ENCODE measurements around the gene SCN1A.

The SCN1A gene

DNA sequence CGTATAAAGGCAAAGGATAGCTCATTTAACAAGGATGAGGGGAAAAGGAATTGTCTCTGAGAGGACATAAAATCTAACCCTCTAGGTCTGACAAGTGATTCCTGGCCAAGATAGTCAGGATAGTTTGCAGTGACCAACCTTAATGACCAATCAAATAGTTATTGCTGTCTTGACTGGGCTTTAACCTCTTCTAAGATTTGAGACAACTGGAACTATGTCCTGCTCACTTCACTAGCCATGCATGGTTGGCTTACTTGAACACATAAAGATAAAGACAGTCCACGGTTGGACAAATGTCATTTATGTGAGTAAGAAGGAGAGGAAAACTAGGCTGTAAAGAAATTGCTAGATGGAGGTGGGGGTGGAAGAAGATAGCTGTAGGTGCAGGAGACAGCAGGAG is 53.8 kb downstream of the SCN1A start:
- TF ChIP-seq TAF1 (IDR thresholded peaks at IDR 0.05; ENCODE audit: borderline replicate concordance, low read depth, low read length) (no peak), POLR2A (IDR thresholded peaks at IDR 0.05; ENCODE audit: low read depth, low read length) (no peak), POLR2AphosphoS5 (IDR thresholded peaks at IDR 0.05; ENCODE audit: low read depth, low read length) (no peak)
- no peak for DNase-seq (ENCODE audit: insufficient read length)
- FAIRE-seq: no peak

DNA sequence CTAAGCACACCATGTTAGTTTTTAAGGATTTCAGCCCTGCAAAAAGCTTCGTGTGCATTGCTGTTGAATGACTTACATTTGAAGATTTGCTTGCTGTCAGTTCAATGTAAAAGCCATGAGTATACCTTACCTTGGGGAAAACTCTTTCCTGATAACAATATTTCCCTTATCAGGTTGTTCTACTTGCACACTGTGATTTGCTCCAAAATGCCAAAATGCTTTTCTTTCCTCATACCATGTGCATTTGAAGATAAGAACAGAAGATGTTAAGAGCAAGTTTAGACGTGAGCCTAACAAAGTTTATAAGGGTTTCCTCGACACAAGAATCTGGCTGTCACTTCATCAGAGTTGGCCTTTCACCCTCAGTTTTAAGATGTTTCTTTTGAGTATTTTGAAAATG is 57.6 kb downstream of the SCN1A start:
- FAIRE-seq (no peak), DNase-seq (ENCODE audit: insufficient read length) (no peak)
- TF ChIP-seq POLR2AphosphoS5 (IDR thresholded peaks at IDR 0.05; ENCODE audit: low read depth, low read length) (no peak), POLR2A (IDR thresholded peaks at IDR 0.05; ENCODE audit: low read depth, low read length) (no peak), TAF1 (IDR thresholded peaks at IDR 0.05; ENCODE audit: borderline replicate concordance, low read depth, low read length) (no peak)

DNA sequence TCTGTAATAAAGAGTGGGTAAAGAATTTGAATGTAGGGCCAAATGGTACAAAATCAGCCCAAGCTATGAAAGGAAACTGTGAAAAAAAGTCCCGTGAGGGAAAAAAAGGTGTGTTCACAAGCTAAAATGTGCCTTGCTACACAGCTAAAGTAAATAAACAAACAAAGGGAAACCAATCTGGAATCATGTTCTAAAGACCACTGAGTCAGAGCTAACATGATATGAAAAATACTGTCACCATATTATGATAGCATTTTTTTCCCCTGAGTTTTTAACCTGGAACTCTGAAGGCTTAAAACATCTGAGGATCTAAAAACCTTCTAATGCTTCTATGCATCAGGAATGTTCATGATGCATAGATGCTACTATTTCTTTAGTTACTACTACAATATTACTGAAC is 58.8 kb downstream of the SCN1A start:
- no peak for TF ChIP-seq TAF1 (IDR thresholded peaks at IDR 0.05; ENCODE audit: borderline replicate concordance, low read depth, low read length)
- no peak for TF ChIP-seq POLR2AphosphoS5 (IDR thresholded peaks at IDR 0.05; ENCODE audit: low read depth, low read length)
- TF ChIP-seq POLR2A (IDR thresholded peaks at IDR 0.05; ENCODE audit: low read depth, low read length): no peak
- FAIRE-seq: no peak
- no peak for DNase-seq (ENCODE audit: insufficient read length)

DNA sequence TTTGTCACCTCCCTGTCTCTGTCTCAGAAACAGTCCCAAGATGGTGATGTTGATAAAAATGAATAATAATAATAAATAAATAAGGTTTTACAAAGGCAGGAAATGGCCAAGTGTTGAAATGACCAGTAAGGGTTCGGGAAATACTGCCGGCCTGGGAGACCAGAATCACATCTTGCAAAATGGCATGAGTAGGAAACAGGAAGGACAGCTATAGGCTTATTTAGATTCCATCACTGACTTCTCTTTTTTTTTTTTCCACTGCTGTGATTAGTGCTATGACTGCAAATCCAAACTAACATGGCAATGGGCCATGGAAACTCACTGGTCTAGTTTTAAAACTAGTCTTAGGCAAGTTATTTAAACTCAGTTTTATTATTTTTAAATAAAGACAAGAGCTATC is 60.6 kb downstream of the SCN1A start:
- DNase-seq (ENCODE audit: insufficient read length) (no peak), FAIRE-seq (no peak)
- TF ChIP-seq POLR2A (IDR thresholded peaks at IDR 0.05; ENCODE audit: low read depth, low read length): no peak
- TF ChIP-seq TAF1 (IDR thresholded peaks at IDR 0.05; ENCODE audit: borderline replicate concordance, low read depth, low read length): no peak
- no peak for TF ChIP-seq POLR2AphosphoS5 (IDR thresholded peaks at IDR 0.05; ENCODE audit: low read depth, low read length)

DNA sequence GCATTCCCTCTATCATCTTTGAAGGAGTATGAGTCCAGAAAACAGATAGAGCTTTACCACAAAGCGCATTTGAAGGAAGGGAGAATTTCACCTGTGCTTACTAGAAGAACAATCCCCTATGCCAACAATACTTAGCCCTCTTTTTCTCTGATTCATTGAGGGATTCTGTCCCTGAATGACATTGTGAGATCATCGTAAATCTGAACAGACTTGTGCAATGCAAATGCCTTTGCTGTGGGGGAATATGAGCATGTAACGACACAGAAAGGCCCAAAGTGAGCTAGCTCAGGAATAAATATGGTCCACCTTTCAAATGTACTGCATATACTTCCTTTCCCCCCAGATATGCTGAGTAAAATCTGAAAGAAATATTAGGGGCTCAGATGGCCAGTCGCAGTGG is 67.6 kb downstream of the SCN1A start:
- DNase-seq (ENCODE audit: insufficient read length): no peak
- no peak for TF ChIP-seq TAF1 (IDR thresholded peaks at IDR 0.05; ENCODE audit: borderline replicate concordance, low read depth, low read length)
- no peak for TF ChIP-seq POLR2A (IDR thresholded peaks at IDR 0.05; ENCODE audit: low read depth, low read length)
- TF ChIP-seq POLR2AphosphoS5 (IDR thresholded peaks at IDR 0.05; ENCODE audit: low read depth, low read length): no peak
- FAIRE-seq: no peak

DNA sequence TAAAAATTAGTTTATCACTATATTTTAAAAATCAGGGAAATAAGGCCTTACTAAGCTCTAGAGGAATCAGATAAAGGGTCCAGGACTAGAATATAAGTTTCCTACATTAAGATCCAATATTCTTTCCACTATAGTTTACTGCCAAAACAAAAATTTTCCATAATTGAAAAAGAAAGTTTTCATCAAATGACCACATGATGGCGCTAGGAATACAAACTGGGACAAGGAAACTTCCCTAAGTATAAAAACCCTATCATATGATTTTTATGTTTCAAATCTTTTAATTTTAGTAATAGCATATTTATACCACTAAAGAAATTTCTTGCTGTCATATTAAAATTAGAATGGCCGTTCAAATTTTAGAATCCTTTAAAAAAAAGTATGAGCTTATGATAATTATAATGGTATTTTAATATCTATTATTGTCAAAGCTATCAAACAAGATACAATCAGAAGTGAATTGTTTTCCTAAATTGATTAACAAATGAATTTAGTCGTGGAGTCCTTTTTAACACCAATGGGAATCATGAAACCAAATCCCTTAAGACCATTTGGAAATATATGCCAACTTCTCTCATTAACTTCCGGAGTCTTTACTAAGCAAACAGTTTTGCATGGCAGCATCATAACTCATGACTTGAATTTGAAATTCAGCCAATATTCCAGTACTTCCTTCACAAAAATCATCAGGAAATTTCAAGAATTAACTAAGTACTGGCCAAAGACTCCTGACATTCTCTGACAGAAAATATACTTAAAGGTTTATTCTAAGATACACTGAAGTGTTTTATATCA is 70.3 kb downstream of the SCN1A start:
- FAIRE-seq: no peak
- TF ChIP-seq POLR2A (IDR thresholded peaks at IDR 0.05; ENCODE audit: low read depth, low read length) (no peak), TAF1 (IDR thresholded peaks at IDR 0.05; ENCODE audit: borderline replicate concordance, low read depth, low read length) (no peak), POLR2AphosphoS5 (IDR thresholded peaks at IDR 0.05; ENCODE audit: low read depth, low read length) (no peak)

DNA sequence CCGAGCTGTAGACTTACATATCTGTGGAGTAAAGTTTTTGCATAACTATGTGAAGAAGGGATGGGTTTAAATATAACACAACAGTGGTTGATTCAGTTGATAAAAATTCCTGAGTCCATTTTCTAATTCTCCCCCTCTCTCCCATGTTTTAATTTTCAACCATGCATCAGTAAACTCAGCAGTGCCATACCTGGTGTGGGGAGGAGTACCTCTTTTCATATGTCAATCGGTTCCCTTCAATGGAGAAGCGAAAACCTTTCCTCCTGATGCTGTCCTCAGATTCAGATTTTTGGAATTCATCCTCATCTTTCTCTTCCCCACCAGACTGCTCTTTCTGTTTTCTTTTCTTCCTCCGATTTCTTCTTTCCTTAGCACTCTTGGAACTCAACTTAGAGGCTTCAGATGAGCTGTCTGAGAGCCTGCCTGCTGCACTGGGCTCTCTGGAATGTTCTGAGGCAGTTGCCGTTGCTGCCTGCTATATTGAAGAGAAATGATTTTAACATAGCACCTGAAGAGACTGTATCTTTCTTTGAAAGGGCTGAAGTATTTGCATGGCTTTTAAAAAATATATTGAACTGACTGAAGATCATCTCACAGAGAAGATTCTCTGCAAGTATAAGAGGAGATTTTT is 82.9 kb downstream of the SCN1A start:
- TF ChIP-seq POLR2A (IDR thresholded peaks at IDR 0.05; ENCODE audit: low read depth, low read length) (no peak), POLR2AphosphoS5 (IDR thresholded peaks at IDR 0.05; ENCODE audit: low read depth, low read length) (no peak), TAF1 (IDR thresholded peaks at IDR 0.05; ENCODE audit: borderline replicate concordance, low read depth, low read length) (no peak)
- FAIRE-seq: no peak
- DNase-seq (ENCODE audit: insufficient read length): no peak

More for the DNA sequence above, 70.3 kb downstream of the SCN1A start:
- DNase-seq (ENCODE audit: insufficient read length): no peak

DNA sequence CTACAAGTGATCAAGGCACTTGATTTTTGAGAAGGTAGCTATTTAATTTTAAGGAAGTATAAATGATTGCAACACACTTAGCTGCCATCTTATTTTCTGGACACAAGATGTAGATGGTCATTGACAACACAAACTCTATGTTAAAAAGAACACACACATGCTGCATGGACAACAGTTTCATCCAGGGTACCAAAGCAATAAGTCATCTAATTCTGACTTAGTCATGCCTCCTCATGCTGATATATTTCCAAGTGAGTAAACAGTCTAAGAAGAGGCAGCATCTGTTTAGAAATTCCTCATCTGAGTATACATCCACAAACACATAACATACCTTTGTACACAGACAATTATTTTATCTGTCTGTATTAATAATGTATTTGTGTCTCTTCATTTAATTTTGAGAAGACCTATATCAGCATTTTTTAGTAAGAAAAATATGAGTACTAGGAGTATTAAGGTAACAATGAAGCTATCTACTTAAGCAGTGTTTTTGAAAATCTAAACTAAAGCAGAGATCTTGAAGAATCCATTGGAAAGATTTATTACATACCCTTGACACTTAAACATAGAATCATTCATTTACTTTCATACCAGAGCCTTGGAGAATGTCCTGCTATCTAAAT is 84.9 kb downstream of the SCN1A start:
- FAIRE-seq (no peak), DNase-seq (ENCODE audit: insufficient read length) (no peak)
- TF ChIP-seq POLR2AphosphoS5 (IDR thresholded peaks at IDR 0.05; ENCODE audit: low read depth, low read length) (no peak), TAF1 (IDR thresholded peaks at IDR 0.05; ENCODE audit: borderline replicate concordance, low read depth, low read length) (no peak), POLR2A (IDR thresholded peaks at IDR 0.05; ENCODE audit: low read depth, low read length) (no peak)

DNA sequence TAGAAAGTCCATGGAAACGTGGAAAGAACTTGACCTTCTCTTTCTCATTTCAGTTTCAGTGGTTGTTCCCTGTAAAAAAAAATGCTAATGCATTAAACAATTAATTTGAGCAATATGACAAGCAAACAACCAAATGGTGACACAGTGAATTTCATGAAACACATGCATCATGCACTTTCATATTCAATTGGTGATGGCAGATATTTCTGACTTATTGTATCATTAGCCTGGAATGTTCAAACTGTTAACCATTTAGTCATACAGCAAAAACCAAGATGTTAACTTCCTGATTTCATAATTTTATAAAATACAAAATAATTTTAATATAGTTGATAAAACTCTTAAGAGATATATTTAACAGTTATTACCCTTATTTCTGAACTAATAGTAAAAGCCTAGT is 85.5 kb downstream of the SCN1A start:
- TF ChIP-seq POLR2A (IDR thresholded peaks at IDR 0.05; ENCODE audit: low read depth, low read length) (no peak), TAF1 (IDR thresholded peaks at IDR 0.05; ENCODE audit: borderline replicate concordance, low read depth, low read length) (no peak), POLR2AphosphoS5 (IDR thresholded peaks at IDR 0.05; ENCODE audit: low read depth, low read length) (no peak)
- no peak for DNase-seq (ENCODE audit: insufficient read length)
- no peak for FAIRE-seq

DNA sequence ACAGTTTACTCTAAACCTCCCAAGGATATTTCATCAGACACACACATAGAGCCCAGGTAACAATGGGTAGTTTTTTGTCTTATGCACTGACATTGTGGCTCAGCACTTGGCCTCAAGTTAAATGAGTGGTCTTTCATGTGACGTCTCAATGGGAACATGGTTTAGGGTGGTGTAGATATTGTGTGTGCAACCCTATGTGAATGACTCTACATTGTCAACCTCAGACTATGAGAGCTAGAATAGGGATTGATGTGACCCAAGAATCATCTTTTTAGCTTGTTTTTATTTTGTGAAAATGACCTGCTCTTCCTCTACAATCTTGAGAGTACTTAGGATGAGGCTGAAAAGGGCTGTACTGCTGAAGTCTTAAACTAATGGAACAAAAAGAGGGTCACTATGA is 86.2 kb downstream of the SCN1A start:
- DNase-seq (ENCODE audit: insufficient read length): no peak
- FAIRE-seq: no peak
- TF ChIP-seq POLR2A (IDR thresholded peaks at IDR 0.05; ENCODE audit: low read depth, low read length) (no peak), TAF1 (IDR thresholded peaks at IDR 0.05; ENCODE audit: borderline replicate concordance, low read depth, low read length) (no peak), POLR2AphosphoS5 (IDR thresholded peaks at IDR 0.05; ENCODE audit: low read depth, low read length) (no peak)

DNA sequence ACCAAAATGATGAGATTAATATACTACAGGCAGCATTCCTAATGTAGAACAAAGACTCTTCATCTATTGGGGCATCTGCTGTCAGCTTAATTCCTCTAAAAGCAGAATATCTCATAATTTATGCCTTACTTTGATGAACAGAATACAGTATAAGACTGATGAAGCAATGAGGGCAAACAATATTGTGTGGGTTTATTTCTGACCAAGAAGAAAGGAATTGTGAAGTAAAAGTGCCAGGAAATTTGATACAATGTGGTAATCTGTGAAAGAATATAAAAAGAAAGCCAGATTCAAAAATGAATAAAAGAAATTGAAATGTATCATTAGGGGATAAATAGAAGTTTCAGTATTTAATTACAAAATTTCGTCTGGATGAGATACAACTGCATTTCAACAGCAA is 95.5 kb downstream of the SCN1A start:
- FAIRE-seq: no peak
- TF ChIP-seq POLR2AphosphoS5 (IDR thresholded peaks at IDR 0.05; ENCODE audit: low read depth, low read length) (no peak), TAF1 (IDR thresholded peaks at IDR 0.05; ENCODE audit: borderline replicate concordance, low read depth, low read length) (no peak), POLR2A (IDR thresholded peaks at IDR 0.05; ENCODE audit: low read depth, low read length) (no peak)
- DNase-seq (ENCODE audit: insufficient read length): no peak
